SU-DHL-6 (cell line): ENCODE results near the gene GCNT2.

Experiments used
- H2AFZ ChIP-seq: fragments of 200-600 bp; sonication (generic); 2 replicates; pipeline ENCODE4 v1.6.1; 2014; ENCODE audit warnings: low read depth, mild to moderate bottlenecking, moderate library complexity, mixed read lengths, antibody characterized with exemption, low read length; ENCODE audit not compliant: severe bottlenecking
- H3F3A ChIP-seq: fragments of 200-600 bp; shearing (Covaris generic); 2 replicates; pipeline ENCODE4 v1.6.0; 2016; ENCODE audit warnings: antibody characterized with exemption, mild to moderate bottlenecking; ENCODE audit not compliant: insufficient read depth
- H3K27ac ChIP-seq: fragments of 200-600 bp; sonication (generic); 2 replicates; pipeline ENCODE4 v1.5.1; 2016; ENCODE audit warnings: low read depth, mild to moderate bottlenecking, low read length, moderate library complexity, mixed read lengths
- H3K27me3 ChIP-seq: fragments of 200-600 bp; sonication (generic), shearing (Covaris generic); 2 replicates; pipeline ENCODE4 v1.6.0; 2014; ENCODE audit warnings: mild to moderate bottlenecking, low read length
- H3K36me3 ChIP-seq: fragments of 200-600 bp; sonication (generic); 2 replicates; pipeline ENCODE4 v1.6.1; 2014; ENCODE audit warnings: mild to moderate bottlenecking, low read length, mixed read lengths
- H3K4me2 ChIP-seq: fragments of 300-600, 200-600 bp; shearing (Covaris generic), sonication (generic); 2 replicates; pipeline ENCODE4 v1.6.0; 2014; ENCODE audit warnings: low read length, low read depth, mild to moderate bottlenecking; ENCODE audit not compliant: poor library complexity, severe bottlenecking
- H3K4me3 ChIP-seq: fragments of 200-600 bp; sonication (generic); 2 replicates; pipeline ENCODE4 v1.5.1; 2014; ENCODE audit warnings: antibody characterized with exemption, low read length, mild to moderate bottlenecking, mixed read lengths; ENCODE audit not compliant: insufficient read depth, poor library complexity, severe bottlenecking
- H3K79me2 ChIP-seq: fragments of 200-600 bp; sonication (generic); 2 replicates; pipeline ENCODE4 v1.6.1; 2014; ENCODE audit warnings: mild to moderate bottlenecking, low read length, moderate library complexity; ENCODE audit not compliant: insufficient read depth
- H3K9ac ChIP-seq: fragments of 200-600 bp; sonication (generic); 2 replicates; pipeline ENCODE4 v1.7.0; 2014; ENCODE audit warnings: mild to moderate bottlenecking, low read length
- H3K9me2 ChIP-seq: fragments of 200-600 bp; sonication (generic); replicated peaks from 2 replicates; pipeline ENCODE4 v1.6.1; 2014; ENCODE audit warnings: low read length; ENCODE audit not compliant: insufficient read depth
- H3K9me3 ChIP-seq: fragments of 200-600 bp; sonication (generic); 2 replicates; pipeline ENCODE4 v1.6.1; 2014; ENCODE audit warnings: low read length, mixed read lengths; ENCODE audit not compliant: insufficient read depth
- H4K20me1 ChIP-seq: fragments of 200-600 bp; sonication (generic); 2 replicates; pipeline ENCODE4 v1.6.1; 2014; ENCODE audit warnings: low read depth, mild to moderate bottlenecking, antibody characterized with exemption, low read length, moderate library complexity, mixed read lengths
- CTCF ChIP-seq: fragments of 200-600 bp; sonication (generic); IDR thresholded peaks from one replicate; pipeline ENCODE4 v1.5.1; 2017; ENCODE audit warnings: antibody characterized with exemption, mild to moderate bottlenecking, low read length, moderate library complexity; ENCODE audit not compliant: insufficient read depth, poor library complexity, severe bottlenecking
- EZH2phosphoT487 ChIP-seq: fragments of 200-600 bp; sonication (generic), shearing (Covaris generic); conservative IDR thresholded peaks from 2 replicates; pipeline ENCODE4 v1.6.1; 2018; ENCODE audit warnings: mild to moderate bottlenecking, antibody characterized with exemption, low read length, moderate library complexity, mixed read lengths

GCNT2 gene

DNA sequence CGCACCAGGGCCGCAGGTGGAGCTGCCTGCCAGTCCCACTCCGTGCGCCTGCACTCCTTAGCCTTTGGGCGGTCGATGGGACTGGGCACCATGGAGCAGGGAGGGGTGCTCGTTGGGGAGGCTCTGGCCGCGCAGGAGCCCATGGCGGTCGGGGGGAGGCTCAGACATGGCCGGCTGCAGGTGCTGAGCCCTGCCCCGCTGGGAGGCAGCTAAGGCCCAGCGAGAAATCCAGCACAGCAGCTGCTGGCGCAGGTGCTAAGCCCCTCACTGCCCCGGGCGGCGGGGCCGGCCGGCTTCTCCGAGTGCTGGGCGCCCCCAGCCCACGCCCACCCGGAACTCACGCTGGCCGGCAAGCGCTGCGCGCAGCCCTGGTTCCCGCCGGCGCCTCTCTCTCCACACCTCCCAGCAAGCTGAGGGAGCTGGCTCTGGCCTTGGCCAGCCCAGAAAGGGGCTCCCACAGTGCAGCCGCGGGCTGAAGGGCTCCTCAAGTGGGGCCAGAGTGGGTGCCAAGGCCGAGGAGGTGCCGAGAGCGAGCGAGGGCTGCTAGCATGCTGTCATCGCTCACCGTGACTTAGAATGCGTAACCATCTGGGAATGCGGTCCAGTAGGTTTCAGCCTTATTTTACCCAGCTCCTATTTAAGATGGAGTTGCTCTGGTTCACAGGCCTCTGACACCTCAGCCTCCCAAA, 96.0 kb downstream of the GCNT2 start:
- Histone ChIP-seq H3F3A (no peaks in the 10 kb centered on the region; the same call in 1 of the 2 replicates), H4K20me1 (no peaks in the 10 kb centered on the region), H3K4me2 (no peak overlapping the region), H3K4me3 (no peak overlapping the region), H3K27me3 (no peaks in the 10 kb centered on the region), H3K79me2 (peaks cover 13% of the 10 kb centered on the region; the same call in 1 of the 2 replicates), H3K9me2 (no peaks in the 10 kb centered on the region), H3K9ac (no peak overlapping the region), H2AFZ (no peak overlapping the region), H3K36me3 (no peaks in the 10 kb centered on the region), H3K9me3 (no peaks in the 10 kb centered on the region), H3K27ac (no peak overlapping the region)
- TF ChIP-seq CTCF (no peak), EZH2phosphoT487 (no peak)

GRCh38 chr6:10618409-10618808, 97.3 kb downstream of the GCNT2 start:
- Histone ChIP-seq H3K27me3 (no peaks in the 10 kb centered on the region), H4K20me1 (no peaks in the 10 kb centered on the region), H3K4me3 (no peak overlapping the region), H3K9me2 (no peaks in the 10 kb centered on the region), H3K36me3 (no peaks in the 10 kb centered on the region), H3K9me3 (no peaks in the 10 kb centered on the region), H3K27ac (no peak overlapping the region), H3K4me2 (no peak overlapping the region), H3F3A (no peaks in the 10 kb centered on the region), H2AFZ (no peak overlapping the region), H3K79me2 (peaks cover 9% of the 10 kb centered on the region; the same call in 1 of the 2 replicates), H3K9ac (no peak overlapping the region)
- no peak for TF ChIP-seq EZH2phosphoT487
- no peak for TF ChIP-seq CTCF

- TF ChIP-seq EZH2phosphoT487 = no peak
- TF ChIP-seq CTCF = no peak
- Histone ChIP-seq H3K27me3 (no peaks in the 10 kb centered on the region), H2AFZ (no peak overlapping the region), H4K20me1 (no peaks in the 10 kb centered on the region), H3K9me2 (no peaks in the 10 kb centered on the region), H3K79me2 (no peaks in the 10 kb centered on the region; the same call in 1 of the 2 replicates), H3K9ac (no peak overlapping the region), H3K9me3 (no peaks in the 10 kb centered on the region), H3K27ac (no peak overlapping the region), H3K4me3 (no peak overlapping the region), H3K4me2 (no peak overlapping the region), H3F3A (no peaks in the 10 kb centered on the region), H3K36me3 (no peaks in the 10 kb centered on the region; the same call in 1 of the 2 replicates)
Observed at GRCh38 chr6:10621213-10621612, 100.1 kb downstream of the GCNT2 start.
